Activated naive CD4-positive, alpha-beta T cell treated with anti-CD3 and anti-CD28 coated beads, Interleukin-2, amount 50 U/mL, for 24 hours (primary cell): Measurements from ENCODE around the gene MLLT10.

Experiments
- H3K27ac Mint-ChIP-seq: one replicate; pipeline ENCODE4 v1.8.0; 2021; ENCODE audit warnings: mild to moderate bottlenecking, mixed read lengths
- H3K27me3 Mint-ChIP-seq: one replicate; pipeline ENCODE4 v1.8.0; 2021; ENCODE audit warnings: mixed read lengths
- H3K36me3 Mint-ChIP-seq: one replicate; pipeline ENCODE4 v1.8.0; 2021; ENCODE audit warnings: mixed read lengths
- H3K4me1 Mint-ChIP-seq: one replicate; pipeline ENCODE4 v1.8.0; 2021; ENCODE audit warnings: mixed read lengths
- H3K4me3 Mint-ChIP-seq: one replicate; pipeline ENCODE4 v1.8.0; 2021; ENCODE audit warnings: mild to moderate bottlenecking, mixed read lengths
- H3K9me3 Mint-ChIP-seq: one replicate; pipeline ENCODE4 v1.8.0; 2021; ENCODE audit warnings: mixed read lengths

MLLT10 gene

DNA sequence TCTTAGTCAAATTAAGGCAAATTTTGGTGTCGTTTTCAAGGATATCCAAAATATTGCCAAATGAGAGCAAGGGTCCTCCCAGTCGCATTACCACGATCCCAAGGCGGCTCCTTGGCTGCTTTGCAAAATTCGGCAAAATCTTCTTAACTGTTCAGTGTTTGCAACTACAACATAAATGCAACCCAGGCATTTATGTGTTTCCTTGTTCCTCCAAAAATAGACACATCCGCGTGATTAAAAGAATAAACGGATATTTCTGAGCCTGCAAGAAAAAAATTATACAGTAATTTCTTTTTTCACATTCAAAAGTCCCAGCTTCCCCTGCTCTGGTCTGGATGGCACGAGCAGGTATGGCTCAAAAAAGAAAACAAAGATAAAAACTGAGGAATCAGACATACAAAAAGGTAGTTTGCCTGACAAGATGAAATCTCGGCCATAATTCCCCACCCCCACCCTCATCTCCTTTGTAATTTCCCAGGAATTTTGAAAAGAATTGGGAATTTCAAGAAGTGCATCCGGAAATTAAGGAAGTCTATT is 14.6 kb upstream of the MLLT10 start:
- Mint-ChIP-seq H3K9me3 (no peaks in the 10 kb centered on the region), H3K4me3 (peak overlapping the region; percentile 81), H3K27me3 (peaks cover 62% of the 10 kb centered on the region), H3K27ac (peak overlapping the region; percentile 41), H3K36me3 (peaks cover 1% of the 10 kb centered on the region), H3K4me1 (peaks cover 38% of the 10 kb centered on the region)

DNA sequence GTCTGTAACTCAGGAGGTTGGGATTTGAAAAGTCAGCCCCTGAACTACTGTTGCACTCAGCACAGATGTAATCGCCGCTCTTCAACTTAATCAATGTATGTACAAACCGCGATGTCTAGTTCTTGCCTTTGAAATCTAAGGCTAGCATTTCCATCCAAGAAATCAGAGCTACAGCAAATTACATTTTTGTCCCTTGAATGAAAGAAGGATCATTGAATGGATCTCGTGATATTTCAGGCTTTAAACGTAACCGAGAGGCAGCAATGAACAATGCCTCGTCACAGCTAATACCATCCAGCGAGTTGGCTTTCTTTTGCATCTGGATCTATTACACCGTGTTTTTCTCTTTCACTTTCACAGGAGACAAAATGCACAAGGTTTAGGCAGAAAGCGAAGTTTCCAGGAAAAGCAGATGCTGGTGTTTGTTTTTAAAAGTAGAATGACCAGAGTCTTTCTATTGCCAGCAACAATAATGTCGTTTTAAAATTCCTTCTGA is 14.0 kb upstream of the MLLT10 start:
- peak overlapping the region; percentile 81 for H3K4me3 Mint-ChIP-seq
- H3K9me3 Mint-ChIP-seq: no peaks in the 10 kb centered on the region
- peaks cover 61% of the 10 kb centered on the region for H3K27me3 Mint-ChIP-seq
- H3K4me1 Mint-ChIP-seq: peaks cover 43% of the 10 kb centered on the region
- peak overlapping the region; percentile 41 for H3K27ac Mint-ChIP-seq
- H3K36me3 Mint-ChIP-seq: peaks cover 1% of the 10 kb centered on the region

GRCh38 chr10:21520509-21520908 is 13.5 kb upstream of the MLLT10 start:
- peaks cover 61% of the 10 kb centered on the region for H3K27me3 Mint-ChIP-seq
- peak overlapping the region; percentile 81 for H3K4me3 Mint-ChIP-seq
- no peaks in the 10 kb centered on the region for H3K9me3 Mint-ChIP-seq
- H3K27ac Mint-ChIP-seq: no peak overlapping the region
- peaks cover 1% of the 10 kb centered on the region for H3K36me3 Mint-ChIP-seq
- peaks cover 48% of the 10 kb centered on the region for H3K4me1 Mint-ChIP-seq

GRCh38 chr10:21520949-21521348 is 13.1 kb upstream of the MLLT10 start:
- H3K27ac Mint-ChIP-seq: peak overlapping the region; percentile 19
- H3K9me3 Mint-ChIP-seq: no peaks in the 10 kb centered on the region
- no peak overlapping the region for H3K4me3 Mint-ChIP-seq
- peaks cover 1% of the 10 kb centered on the region for H3K36me3 Mint-ChIP-seq
- H3K4me1 Mint-ChIP-seq: peaks cover 47% of the 10 kb centered on the region
- H3K27me3 Mint-ChIP-seq: peaks cover 56% of the 10 kb centered on the region

DNA sequence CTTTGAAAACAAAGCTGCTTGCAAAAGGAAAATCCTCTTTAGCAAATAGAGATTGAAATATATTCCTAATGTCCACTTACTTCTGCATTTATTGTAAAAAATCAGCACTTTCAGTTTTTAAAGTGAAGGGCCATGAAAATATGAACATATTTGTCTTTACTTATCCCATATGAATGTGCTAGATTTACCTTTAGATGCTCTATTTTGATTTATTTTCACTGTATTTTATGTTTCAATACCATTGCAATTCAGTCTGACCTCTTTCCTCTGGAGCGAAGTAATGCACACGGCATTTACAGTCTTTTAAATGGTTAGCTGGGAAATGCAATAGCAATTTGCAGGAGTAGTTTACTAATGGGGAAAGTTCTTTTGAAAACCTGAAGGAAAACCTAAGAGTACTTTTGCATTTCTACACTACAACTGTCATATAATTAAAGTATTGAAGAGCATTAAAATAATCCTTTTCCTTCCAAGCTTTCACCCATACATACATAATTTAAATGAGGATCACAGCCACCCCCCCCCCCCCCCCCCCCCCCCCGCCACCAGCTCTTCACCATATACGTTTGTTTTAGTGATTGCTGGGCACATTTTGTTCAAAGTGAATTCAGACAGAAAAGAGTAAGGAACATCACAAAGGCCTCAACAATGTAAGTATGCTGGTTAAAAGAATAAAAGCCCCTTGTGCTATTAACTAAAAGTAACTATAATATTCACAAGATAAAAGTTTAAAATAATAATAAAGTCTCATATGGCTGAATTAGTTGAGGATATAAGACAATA is 12.1 kb upstream of the MLLT10 start:
- Mint-ChIP-seq H3K27ac (no peak overlapping the region), H3K4me1 (peaks cover 50% of the 10 kb centered on the region), H3K4me3 (no peak overlapping the region), H3K9me3 (no peaks in the 10 kb centered on the region), H3K36me3 (peaks cover 3% of the 10 kb centered on the region), H3K27me3 (peaks cover 58% of the 10 kb centered on the region)

DNA sequence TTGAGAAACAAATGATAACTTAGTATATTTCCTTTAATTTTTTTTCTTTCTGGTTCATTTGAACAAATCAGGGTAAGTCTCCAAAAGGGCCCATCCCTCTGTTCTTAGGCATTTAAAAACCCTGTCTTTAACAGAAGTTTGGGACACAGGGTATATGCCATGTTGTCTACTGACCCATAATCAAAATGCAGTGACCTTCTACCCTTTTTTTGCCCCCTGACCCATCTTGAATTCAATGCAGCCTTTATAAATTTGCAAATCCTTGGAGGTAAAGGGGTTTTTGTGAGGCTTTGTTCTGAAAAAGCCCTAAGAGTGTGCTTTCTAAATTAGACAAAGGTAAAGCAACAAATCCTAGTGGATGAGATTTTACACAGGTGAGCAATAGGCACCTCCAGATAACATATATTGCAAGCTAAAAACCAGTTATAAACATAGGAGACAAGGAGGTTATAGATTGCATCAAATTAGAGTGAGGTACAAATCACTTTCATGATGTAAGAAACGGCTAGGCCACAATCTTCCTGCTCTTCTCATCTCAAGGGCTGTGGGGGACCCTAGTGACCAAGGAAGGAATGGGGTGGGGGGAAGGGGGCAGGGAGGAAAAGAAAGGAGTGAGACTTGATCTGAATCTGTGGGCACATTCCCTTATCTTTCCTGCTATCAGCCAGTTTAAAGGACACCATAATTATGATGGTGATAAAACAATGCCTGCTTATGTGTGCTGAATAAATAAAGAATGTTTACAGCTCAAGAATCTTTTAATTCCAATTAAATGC is 11.2 kb upstream of the MLLT10 start:
- Mint-ChIP-seq H3K9me3 (no peaks in the 10 kb centered on the region), H3K4me1 (peaks cover 52% of the 10 kb centered on the region), H3K4me3 (no peak overlapping the region), H3K36me3 (peaks cover 2% of the 10 kb centered on the region), H3K27me3 (peaks cover 52% of the 10 kb centered on the region), H3K27ac (no peak overlapping the region)

DNA sequence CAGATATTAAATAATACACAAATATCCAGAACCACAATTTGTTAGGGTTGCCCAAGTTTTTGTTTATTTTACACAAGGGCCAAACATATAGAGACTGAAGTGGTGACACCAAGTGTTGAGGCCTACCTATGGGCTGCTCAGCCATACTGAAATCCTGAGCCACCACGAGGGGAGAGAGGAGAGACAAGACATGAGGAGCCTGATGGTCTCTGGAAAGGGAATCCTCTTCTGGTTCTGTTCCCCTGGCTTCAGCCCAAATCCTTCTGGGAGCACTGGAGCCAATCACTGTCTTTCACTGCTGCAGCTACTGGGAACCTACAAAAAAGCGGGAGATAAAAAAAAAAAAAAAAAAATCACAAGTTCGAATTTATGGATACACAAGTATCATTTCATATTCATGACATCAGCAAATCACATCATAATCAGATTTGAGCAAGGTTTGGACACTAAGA is 10.4 kb upstream of the MLLT10 start:
- Mint-ChIP-seq H3K9me3 (no peaks in the 10 kb centered on the region), H3K27me3 (peaks cover 45% of the 10 kb centered on the region), H3K4me3 (peak overlapping the region; percentile 38), H3K36me3 (peaks cover 2% of the 10 kb centered on the region), H3K4me1 (peaks cover 53% of the 10 kb centered on the region), H3K27ac (no peak overlapping the region)

GRCh38 chr10:21524131-21524525 is 9.9 kb upstream of the MLLT10 start:
- H3K27me3 Mint-ChIP-seq: peaks cover 42% of the 10 kb centered on the region
- no peaks in the 10 kb centered on the region for H3K9me3 Mint-ChIP-seq
- peaks cover 2% of the 10 kb centered on the region for H3K36me3 Mint-ChIP-seq
- no peak overlapping the region for H3K4me3 Mint-ChIP-seq
- no peak overlapping the region for H3K27ac Mint-ChIP-seq
- H3K4me1 Mint-ChIP-seq: peaks cover 54% of the 10 kb centered on the region

DNA sequence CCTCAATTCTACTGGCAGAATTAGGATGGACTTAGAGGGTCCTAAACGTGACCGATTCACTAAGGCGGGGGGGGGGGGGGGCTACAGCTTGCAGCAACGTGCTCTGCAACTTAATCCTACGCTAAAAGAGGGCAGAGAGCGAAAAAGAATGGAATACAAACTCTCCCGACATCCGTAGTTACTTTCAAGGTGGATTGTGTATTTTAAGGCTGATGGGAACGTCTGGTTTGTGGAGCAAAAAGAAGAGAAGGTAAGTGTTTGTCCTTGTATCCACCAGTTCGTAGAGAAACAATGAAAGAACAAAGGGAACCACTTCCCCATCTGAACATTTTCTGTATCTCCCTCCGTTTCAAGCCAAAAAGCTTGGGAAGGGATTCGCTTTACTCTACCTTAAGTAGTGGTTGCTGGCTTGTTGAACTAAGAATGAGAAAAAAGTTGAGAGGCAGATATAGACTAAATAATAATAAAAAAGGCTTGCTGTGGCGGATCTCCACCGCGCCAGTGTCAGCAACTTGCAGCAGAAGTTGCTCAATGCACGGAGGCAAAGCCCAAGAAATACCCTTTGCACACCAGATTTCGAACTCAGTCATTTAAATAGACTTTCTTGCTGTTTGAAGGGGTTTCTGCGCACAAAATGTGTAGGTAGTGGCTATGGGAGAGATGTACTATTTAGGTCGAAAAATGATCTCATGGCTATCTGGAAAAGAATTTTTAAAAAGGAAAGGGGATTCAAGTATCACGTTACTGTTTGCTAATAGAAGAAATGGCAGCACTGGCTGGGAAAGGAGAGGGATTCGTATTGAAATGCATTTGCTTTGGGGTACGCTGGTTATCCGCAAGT is 9.3 kb upstream of the MLLT10 start:
- peak overlapping the region; percentile 99 for H3K27ac Mint-ChIP-seq
- H3K4me1 Mint-ChIP-seq: peaks cover 53% of the 10 kb centered on the region
- H3K9me3 Mint-ChIP-seq: no peaks in the 10 kb centered on the region
- H3K27me3 Mint-ChIP-seq: peaks cover 37% of the 10 kb centered on the region
- H3K4me3 Mint-ChIP-seq: peak overlapping the region; percentile 92
- H3K36me3 Mint-ChIP-seq: peaks cover 2% of the 10 kb centered on the region

- peaks cover 29% of the 10 kb centered on the region for H3K27me3 Mint-ChIP-seq
- peaks cover 2% of the 10 kb centered on the region for H3K36me3 Mint-ChIP-seq
- H3K4me3 Mint-ChIP-seq: peak within 1 kb of the TSS; percentile 95
- H3K27ac Mint-ChIP-seq: peak within 1 kb of the TSS; percentile 99
- peaks cover 47% of the 10 kb centered on the region for H3K4me1 Mint-ChIP-seq
- H3K9me3 Mint-ChIP-seq: no peaks in the 10 kb centered on the region
Observed at GRCh38 chr10:21525367-21526187, 8.5 kb upstream of the MLLT10 start, which contains the start of gene SKIDA1. Gene SKIDA1, minus strand, starts transcription at chr10:21525682. Its CDS starts 7,860 bp downstream, at chr10:21517822.

DNA sequence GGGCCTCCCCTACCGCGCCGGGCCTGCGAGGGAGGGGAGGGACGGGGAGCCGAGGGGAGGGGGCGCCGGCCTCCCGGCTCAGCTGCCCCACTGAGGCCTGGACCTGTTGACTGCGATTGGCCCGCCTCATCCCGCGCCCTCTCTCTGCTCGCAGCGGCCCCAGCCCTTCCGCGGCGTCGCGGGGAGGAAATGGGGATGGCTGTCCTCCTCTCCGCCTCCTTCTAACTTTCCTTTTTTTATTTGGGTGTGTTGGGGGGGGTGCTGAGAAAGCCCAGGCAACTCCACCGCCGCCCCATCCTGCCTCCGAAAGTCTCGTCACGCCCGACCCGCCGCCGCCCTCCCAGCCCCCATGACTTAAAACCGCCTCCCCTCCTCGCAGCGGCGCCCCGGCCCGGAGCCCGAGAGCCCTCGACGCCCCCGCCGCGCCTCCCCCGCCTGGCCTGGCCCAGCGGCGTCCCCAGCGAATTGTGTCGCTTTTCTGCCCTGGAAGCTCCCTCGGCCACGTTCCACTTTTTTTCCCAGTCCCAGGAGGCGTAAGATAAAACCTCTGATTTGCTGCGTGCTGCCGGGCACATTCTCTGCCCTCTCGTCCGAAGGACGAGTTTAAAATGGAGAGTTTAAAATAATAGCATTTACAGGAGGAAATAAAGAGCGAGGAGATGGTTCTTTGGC is 7.7 kb upstream of the MLLT10 start:
- Mint-ChIP-seq H3K27ac (peak overlapping the region; percentile 98), H3K4me3 (peak overlapping the region; percentile 95), H3K4me1 (peaks cover 45% of the 10 kb centered on the region), H3K9me3 (no peaks in the 10 kb centered on the region), H3K27me3 (peaks cover 22% of the 10 kb centered on the region), H3K36me3 (peaks cover 2% of the 10 kb centered on the region)

DNA sequence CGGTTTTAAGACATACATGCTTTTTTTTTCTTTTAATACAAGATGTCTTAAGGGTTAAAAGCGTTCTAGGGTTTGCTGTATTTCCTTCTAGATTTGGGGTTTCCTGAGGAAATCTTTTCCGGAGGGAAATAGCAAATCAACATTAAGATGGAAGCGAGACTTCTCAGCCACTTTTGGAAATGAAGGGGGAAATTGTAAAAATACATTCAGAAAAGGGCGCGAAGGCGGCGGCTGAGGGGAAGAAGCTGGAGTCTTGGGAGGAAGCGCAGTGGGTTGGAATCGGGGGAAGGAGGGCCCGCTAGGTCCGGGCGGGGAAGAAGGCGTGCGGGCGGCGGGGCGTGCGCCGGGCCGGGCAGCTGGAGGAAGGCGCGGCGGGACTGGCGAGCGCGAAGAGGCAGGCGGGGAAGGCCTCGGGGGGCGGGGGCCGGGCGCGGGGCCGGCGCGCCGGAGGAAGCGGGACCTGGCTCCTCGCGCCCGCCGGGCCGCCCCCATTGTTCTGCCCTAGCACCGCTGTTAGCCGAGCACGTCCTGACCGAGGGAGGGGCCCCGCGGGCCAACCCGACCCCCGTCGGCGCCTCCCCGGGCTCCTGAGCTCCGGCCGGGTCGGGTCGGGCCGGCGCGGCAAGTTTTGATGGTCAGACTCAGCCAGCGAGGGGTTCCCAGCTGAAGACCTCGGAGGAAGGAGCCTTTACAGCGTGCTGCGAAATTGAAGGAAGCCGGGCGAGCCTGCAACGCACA is 7.0 kb upstream of the MLLT10 start:
- peaks cover 17% of the 10 kb centered on the region for H3K27me3 Mint-ChIP-seq
- H3K27ac Mint-ChIP-seq: peak overlapping the region; percentile 98
- H3K4me1 Mint-ChIP-seq: peaks cover 45% of the 10 kb centered on the region
- no peaks in the 10 kb centered on the region for H3K9me3 Mint-ChIP-seq
- H3K4me3 Mint-ChIP-seq: peak overlapping the region; percentile 95
- H3K36me3 Mint-ChIP-seq: peaks cover 2% of the 10 kb centered on the region

DNA sequence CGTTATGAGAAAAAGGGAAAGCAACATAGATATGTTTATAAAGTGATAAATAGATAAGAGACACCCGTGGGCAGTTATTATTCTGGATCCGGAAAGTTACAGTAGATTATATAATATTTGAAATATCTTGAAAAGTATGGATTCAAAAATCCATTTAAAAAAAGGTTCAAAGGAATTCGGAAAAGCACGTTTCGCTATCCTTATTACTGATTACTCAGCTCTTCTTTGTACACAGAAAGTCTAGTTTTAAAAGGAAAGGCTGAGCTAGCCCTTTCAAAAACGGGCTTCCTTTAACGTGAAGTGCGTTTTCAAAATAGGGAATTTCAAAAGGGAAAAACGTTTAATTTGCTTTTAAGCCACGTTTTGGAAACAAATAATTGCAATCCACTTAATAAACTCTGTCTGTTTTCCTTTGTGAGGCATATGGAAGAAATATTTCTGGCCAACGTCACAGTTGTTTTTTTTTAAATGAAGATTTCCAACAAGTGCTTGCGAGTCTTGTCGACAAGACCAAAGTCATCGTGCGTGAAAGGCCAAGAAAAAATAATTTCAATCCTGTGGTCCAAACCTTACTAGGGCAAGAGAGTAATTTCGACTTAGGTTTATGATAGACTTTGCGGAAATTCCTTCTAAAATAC is 6.3 kb upstream of the MLLT10 start:
- H3K4me3 Mint-ChIP-seq: peak overlapping the region; percentile 78
- no peaks in the 10 kb centered on the region for H3K9me3 Mint-ChIP-seq
- peaks cover 16% of the 10 kb centered on the region for H3K27me3 Mint-ChIP-seq
- H3K36me3 Mint-ChIP-seq: peaks cover 2% of the 10 kb centered on the region
- peak overlapping the region; percentile 30 for H3K27ac Mint-ChIP-seq
- H3K4me1 Mint-ChIP-seq: peaks cover 48% of the 10 kb centered on the region
